Naive thymus-derived CD4-positive, alpha-beta T cell (primary cell): Measurements from ENCODE around the gene INO80D. TPM values are rescaled to one million over a fixed set of nuclear protein-coding genes. Genes with fewer than 3 reads are reported as not detected.
"Not testable (repeated sequence)": the region's sequence is repeated elsewhere in the genome, so short reads cannot be mapped to it uniquely, and the experiment has no call there.

Experiments used
- ATAC-seq: fragments of 150-1000 bp; cut with Tn5 transposase; 2 replicates; pipeline ENCODE4 v1.10.0; 2021; ENCODE audit warnings: mild to moderate bottlenecking, moderate library complexity
- CTCF ChIA-PET: fragments of 350-600 bp; sonication (Branson Sonifier 250); formaldehyde crosslinking; loops from one replicate; lab custom pipeline; 2021; ENCODE audit warnings: antibody characterized with exemption; lab: Charles Lee
- POLR2A ChIA-PET: fragments of 350-600 bp; sonication (Branson Sonifier 250); formaldehyde crosslinking; loops from one replicate; lab custom pipeline; 2021; ENCODE audit warnings: antibody characterized with exemption, inconsistent platforms; lab: Charles Lee
- DNase-seq, 9 donors: peaks; one replicate each; pipeline versions ENCODE4 v3.0.0 to v3.0.0-alpha.2; 2020 to 2022; ENCODE audit warnings: mixed read lengths in 1 of 9
- H3K27ac ChIP-seq: one replicate; pipeline ENCODE4 v1.7.0; 2013; ENCODE audit warnings: mild to moderate bottlenecking, low read depth, low read length, moderate library complexity
- H3K27me3 ChIP-seq, 2 donors: one replicate each; pipeline ENCODE4 v1.7.0; 2013; ENCODE audit warnings: low read length in 2 of 2, mild to moderate bottlenecking in 2 of 2, moderate library complexity in 2 of 2; ENCODE audit not compliant: control insufficient read depth in 2 of 2, insufficient read depth in 2 of 2
- H3K36me3 ChIP-seq, 3 experiments: 1 replicate in 2 of 3; 2 replicates in 1 of 3; pipeline ENCODE4 v1.7.0; 2013; ENCODE audit warnings: low read length in 3 of 3, mild to moderate bottlenecking in 3 of 3, moderate library complexity in 1 of 3; ENCODE audit not compliant: insufficient read depth in 3 of 3, control insufficient read depth in 2 of 3
- H3K4me1 ChIP-seq, 2 donors: one replicate each; pipeline ENCODE4 v1.7.0; 2013; ENCODE audit warnings: low read length in 2 of 2, mild to moderate bottlenecking in 2 of 2, moderate library complexity in 1 of 2; ENCODE audit not compliant: control insufficient read depth in 2 of 2, insufficient read depth in 2 of 2
- H3K4me3 ChIP-seq: 2 replicates; pipeline ENCODE4 v1.7.0; 2013; ENCODE audit warnings: mild to moderate bottlenecking, low read length
- H3K9me3 ChIP-seq, 3 experiments: 1 replicate in 2 of 3; 2 replicates in 1 of 3; pipeline ENCODE4 v1.7.0; 2013; ENCODE audit warnings: low read length in 3 of 3; ENCODE audit not compliant: control insufficient read depth in 2 of 3
- H3K27ac Mint-ChIP-seq, 9 donors: one replicate each; pipeline ENCODE4 v1.8.0; 2020 to 2022; ENCODE audit warnings: mixed read lengths in 9 of 9, mild to moderate bottlenecking in 8 of 9, moderate library complexity in 5 of 9, inconsistent platforms in 2 of 9
- H3K27me3 Mint-ChIP-seq, 5 donors: one replicate each; pipeline ENCODE4 v1.8.0; 2021 to 2022; ENCODE audit warnings: mixed read lengths in 5 of 5, mild to moderate bottlenecking in 1 of 5
- H3K36me3 Mint-ChIP-seq, 5 donors: one replicate each; pipeline ENCODE4 v1.8.0; 2020 to 2022; ENCODE audit warnings: mixed read lengths in 5 of 5, mild to moderate bottlenecking in 3 of 5, inconsistent platforms in 1 of 5
- H3K4me1 Mint-ChIP-seq, 7 donors: one replicate each; pipeline ENCODE4 v1.8.0; 2020 to 2022; ENCODE audit warnings: mixed read lengths in 7 of 7, mild to moderate bottlenecking in 3 of 7, inconsistent platforms in 1 of 7
- H3K4me3 Mint-ChIP-seq, 10 donors: one replicate each; pipeline ENCODE4 v1.8.0; 2020 to 2022; ENCODE audit warnings: mild to moderate bottlenecking in 10 of 10, mixed read lengths in 10 of 10, moderate library complexity in 6 of 10, inconsistent platforms in 2 of 10
- H3K9me3 Mint-ChIP-seq, 11 donors: one replicate each; pipeline ENCODE4 v1.8.0; 2020 to 2022; ENCODE audit warnings: mixed read lengths in 11 of 11, mild to moderate bottlenecking in 4 of 11, inconsistent platforms in 1 of 11, moderate library complexity in 1 of 11
- intact Hi-C, 2 donors: fragments of 100-400 bp; cut with micrococcal nuclease; formaldehyde crosslinking; loops; one replicate each; pipeline ENCODE4 v1.15.1; 2023
- polyA plus RNA-seq, 2 donors: library from polyadenylated mRNA; unstranded; fragments of 300-500 nt; fragmentation: Illumina TruSeq; gene quantifications; one replicate each; pipeline ENCODE4 v1.2.3, GENCODE V29; 2021
- total RNA-seq, 6 experiments: library from RNA in 5 of 6; stranded (reverse) in 5 of 6; gene quantifications; 1 replicate in 5 of 6; 2 replicates in 1 of 6; pipeline ENCODE4 v1.2.3 and lab custom pipeline; 2021 to 2026

The INO80D gene
- total and polyA plus RNA-seq, 7 experiments from 2014 or later, result 13.4 to 50.9 (median 43.1) TPM

DNA sequence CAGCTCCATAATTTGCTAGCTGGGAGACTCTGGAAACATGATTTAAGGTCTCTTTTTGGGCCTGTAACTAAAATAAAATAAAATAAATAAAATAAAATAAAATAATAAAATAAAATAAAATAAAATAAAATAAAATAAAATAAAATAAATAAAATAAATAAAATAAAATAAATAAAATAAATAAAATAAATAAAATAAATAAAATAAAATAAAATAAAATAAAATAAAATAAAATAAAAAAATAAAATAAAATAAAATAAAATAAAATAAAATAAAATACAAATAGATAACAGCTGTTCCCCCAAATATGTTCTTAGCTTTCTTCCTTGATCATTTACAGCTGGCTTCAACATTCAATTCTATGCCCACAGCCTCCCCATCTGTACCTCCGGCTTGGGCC is 97.3 kb downstream of the INO80D start:
- H3K4me1 ChIP-seq, result not testable (repeated sequence)
- Mint-ChIP-seq H3K4me3 (peak overlapping the region in 1 of 10 donors; percentile 29), H3K27ac (peak overlapping the region in 3 of 9 donors; percentile 0 to 13 (median 12))

DNA sequence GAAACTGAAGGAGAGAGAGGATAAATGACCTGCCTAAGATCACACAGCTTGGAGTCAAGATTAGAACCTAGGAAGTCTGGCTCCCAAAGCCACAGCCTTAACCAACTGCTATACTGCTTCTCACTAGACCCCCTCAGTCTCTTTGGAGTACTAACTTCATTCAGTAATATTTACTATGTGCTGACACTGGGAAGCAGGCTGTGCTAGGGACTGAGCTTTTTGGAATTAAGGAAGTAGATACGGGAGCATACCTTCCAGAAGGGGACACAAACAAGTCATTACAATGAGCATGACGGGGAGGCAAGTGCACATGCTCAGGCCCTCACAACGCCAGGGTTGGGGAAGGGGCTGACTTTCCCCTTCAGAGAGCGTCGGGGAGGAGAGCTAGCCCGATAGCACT is 97.7 kb downstream of the INO80D start:
- intact Hi-C loops, result no loop called here
- Histone ChIP-seq H3K27me3 (no peaks in the 10 kb centered on the region), H3K4me3 (no peak overlapping the region), H3K9me3 (no peaks in the 10 kb centered on the region), H3K36me3 (peaks cover 0 to 9% (median 0%) of the 10 kb centered on the region in 3 experiments), H3K4me1 (no peaks in the 10 kb centered on the region), H3K27ac (no peak overlapping the region)
- ATAC-seq (no peak), DNase-seq (no peak)
- Mint-ChIP-seq H3K4me1 (peaks cover 0 to 13% (median 3%) of the 10 kb centered on the region in 7 donors), H3K36me3 (peaks cover 0 to 13% (median 4%) of the 10 kb centered on the region in 5 donors), H3K27me3 (no peaks in the 10 kb centered on the region), H3K27ac (no peak overlapping the region), H3K9me3 (no peaks in the 10 kb centered on the region), H3K4me3 (no peak overlapping the region)
- POLR2A ChIA-PET, result no interaction called here
- CTCF ChIA-PET, result interaction anchor here (0.6 kb wide), 1 partner anchor 166 kb away, joined by 3 read pairs; no protein-coding TSS in a partner anchor

More for the DNA sequence above, 97.3 kb downstream of the INO80D start:
- Mint-ChIP-seq H3K4me1 (peaks cover 0 to 13% (median 3%) of the 10 kb centered on the region in 7 donors), H3K36me3 (peaks cover 0 to 17% (median 4%) of the 10 kb centered on the region in 5 donors)
- H3K27me3 ChIP-seq, ATAC-seq, H3K27ac ChIP-seq, H3K4me3 ChIP-seq, H3K36me3 ChIP-seq, intact Hi-C loops, H3K9me3 Mint-ChIP-seq, DNase-seq, H3K9me3 ChIP-seq, H3K27me3 Mint-ChIP-seq, POLR2A ChIA-PET: not testable (repeated sequence)
- CTCF ChIA-PET, result interaction anchor here (0.6 kb wide), 1 partner anchor 165 kb away, joined by 3 read pairs; no protein-coding TSS in a partner anchor

DNA sequence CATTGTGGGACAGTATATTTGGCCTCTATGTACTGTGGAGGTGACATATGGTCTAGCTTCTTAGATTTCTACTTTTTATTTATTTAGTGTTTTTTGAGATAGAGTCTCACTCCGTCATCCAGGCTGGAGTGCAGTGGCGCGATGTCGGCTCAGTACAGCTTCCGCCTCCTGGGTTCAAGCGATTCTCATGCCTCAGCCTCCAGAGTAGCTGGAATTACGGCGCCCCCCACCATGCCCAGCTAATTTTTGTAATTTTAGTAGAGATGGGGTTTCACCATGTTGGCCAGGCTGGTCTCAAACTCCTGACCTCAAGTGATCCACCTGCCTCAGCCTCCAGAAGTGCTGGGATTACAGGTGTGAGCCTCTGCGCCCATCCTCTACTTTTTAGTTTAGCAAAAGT is 99.6 kb downstream of the INO80D start:
- H3K4me1 Mint-ChIP-seq, result peaks cover 0 to 13% (median 3%) of the 10 kb centered on the region in 7 donors
- intact Hi-C loops, H3K9me3 ChIP-seq, H3K27me3 Mint-ChIP-seq, CTCF ChIA-PET, H3K4me3 Mint-ChIP-seq, H3K36me3 Mint-ChIP-seq, H3K4me3 ChIP-seq, DNase-seq, H3K27me3 ChIP-seq, H3K27ac ChIP-seq, H3K9me3 Mint-ChIP-seq, ATAC-seq, H3K4me1 ChIP-seq, H3K27ac Mint-ChIP-seq, POLR2A ChIA-PET, H3K36me3 ChIP-seq: not testable (repeated sequence)

DNA sequence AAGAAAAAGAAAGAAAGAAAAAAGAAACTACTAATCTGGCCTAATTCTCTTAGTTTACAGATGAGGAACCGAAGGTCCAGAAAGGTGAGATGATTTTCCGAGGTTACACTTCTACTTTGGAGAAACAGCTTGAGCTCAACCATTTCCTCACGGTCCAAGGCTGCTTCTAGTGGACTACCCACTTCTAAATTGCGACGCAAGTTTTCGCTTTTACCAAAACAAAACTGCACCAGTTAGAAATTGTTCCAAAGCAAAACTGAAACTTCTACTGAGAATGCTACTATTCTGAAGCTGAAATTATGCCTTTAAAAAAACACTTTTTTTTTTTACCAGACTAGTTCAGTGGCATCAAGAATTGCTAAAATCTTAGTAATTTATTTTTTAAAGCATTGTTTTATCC is 101.6 kb downstream of the INO80D start:
- Mint-ChIP-seq H3K27me3 (peaks cover 0 to 2% (median 0%) of the 10 kb centered on the region in 5 donors), H3K36me3 (peaks cover 0 to 6% (median 0%) of the 10 kb centered on the region in 5 donors), H3K4me3 (peak overlapping the region in 1 of 10 donors; percentile 46), H3K9me3 (peaks cover 0 to 2% (median 0%) of the 10 kb centered on the region in 11 donors), H3K4me1 (peaks cover 0 to 10% (median 3%) of the 10 kb centered on the region in 7 donors), H3K27ac (peak overlapping the region in 1 of 9 donors; percentile 61)
- Histone ChIP-seq H3K4me1 (no peaks in the 10 kb centered on the region), H3K9me3 (no peaks in the 10 kb centered on the region), H3K36me3 (no peaks in the 10 kb centered on the region), H3K27me3 (no peaks in the 10 kb centered on the region), H3K27ac (no peak overlapping the region), H3K4me3 (no peak overlapping the region)
- intact Hi-C loops, result no loop called here
- DNase-seq (no peak), ATAC-seq (no peak)
- POLR2A ChIA-PET, result no interaction called here
- CTCF ChIA-PET, result no interaction called here

DNA sequence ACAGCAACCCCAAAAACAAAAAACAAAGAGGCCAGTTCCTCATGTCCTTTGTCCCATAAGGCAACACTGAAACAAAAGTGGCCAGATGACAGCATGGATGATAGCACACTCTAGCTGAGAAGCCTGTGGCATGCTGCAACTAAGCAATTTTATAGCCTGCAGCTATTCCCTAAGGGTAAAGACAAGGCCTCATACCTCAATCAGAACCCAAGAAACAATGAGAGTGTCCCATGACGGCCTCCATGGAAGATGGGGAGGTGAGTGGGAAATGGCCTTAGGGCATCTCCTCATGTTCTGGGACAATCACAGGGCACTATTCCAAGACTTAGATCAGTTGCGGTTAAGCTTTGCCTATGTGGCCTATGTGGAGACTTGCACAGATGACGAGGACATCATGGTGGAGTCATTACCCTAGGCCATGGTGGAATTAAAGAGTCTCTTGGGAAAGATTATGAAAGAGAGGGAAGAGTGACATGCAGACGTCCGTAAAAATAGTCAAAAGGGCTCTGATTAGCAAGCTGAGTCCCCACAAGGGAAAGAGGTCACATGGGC is 103.1 kb downstream of the INO80D start:
- H3K9me3 Mint-ChIP-seq, result peaks cover 0 to 12% (median 0%) of the 10 kb centered on the region in 11 donors
- H3K27me3 ChIP-seq, result no peaks in the 10 kb centered on the region
- ChIA-PET POLR2A (no interaction called here), CTCF (no interaction called here)
- H3K9me3 ChIP-seq, result no peaks in the 10 kb centered on the region
- H3K4me3 Mint-ChIP-seq, result no peak overlapping the region
- DNase-seq (no peak), ATAC-seq (no peak)
- H3K4me1 ChIP-seq, result no peaks in the 10 kb centered on the region
- no peak overlapping the region for H3K27ac Mint-ChIP-seq
- peaks cover 0 to 7% (median 2%) of the 10 kb centered on the region in 7 donors for H3K4me1 Mint-ChIP-seq
- H3K36me3 ChIP-seq, result no peaks in the 10 kb centered on the region
- peaks cover 0 to 9% (median 0%) of the 10 kb centered on the region in 5 donors for H3K36me3 Mint-ChIP-seq
- H3K27ac ChIP-seq, result no peak overlapping the region
- intact Hi-C loops, result no loop called here
- H3K27me3 Mint-ChIP-seq, result peaks cover 0 to 4% (median 0%) of the 10 kb centered on the region in 5 donors
- no peak overlapping the region for H3K4me3 ChIP-seq

DNA sequence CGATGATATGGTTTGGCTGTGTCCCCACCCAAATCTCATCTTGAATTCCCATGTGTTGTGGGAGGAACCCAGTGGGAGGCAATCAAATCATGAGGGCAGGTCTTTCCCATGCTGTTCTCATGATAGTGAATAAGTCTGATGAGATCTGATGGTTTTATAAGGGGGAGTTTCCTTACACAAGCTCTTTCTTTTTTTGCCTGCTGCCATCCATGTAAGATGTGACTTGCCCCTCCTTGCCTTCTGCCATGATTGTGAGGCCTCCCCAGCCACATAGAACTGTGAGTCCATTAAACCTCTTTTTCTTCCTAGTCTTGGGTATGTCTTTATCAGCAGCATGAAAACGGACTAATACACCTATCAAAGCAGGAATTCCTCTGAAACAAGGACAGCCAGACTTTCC is 107.2 kb downstream of the INO80D start:
- ATAC-seq, POLR2A ChIA-PET, H3K36me3 Mint-ChIP-seq, DNase-seq, H3K4me3 Mint-ChIP-seq, intact Hi-C loops, H3K27ac Mint-ChIP-seq, H3K4me1 Mint-ChIP-seq, H3K4me1 ChIP-seq, CTCF ChIA-PET, H3K27ac ChIP-seq, H3K36me3 ChIP-seq, H3K27me3 ChIP-seq, H3K9me3 ChIP-seq, H3K4me3 ChIP-seq: not testable (repeated sequence)
- H3K27me3 Mint-ChIP-seq, result peaks cover 0 to 12% (median 2%) of the 10 kb centered on the region in 5 donors
- H3K9me3 Mint-ChIP-seq, result peaks cover 0 to 12% (median 0%) of the 10 kb centered on the region in 11 donors

DNA sequence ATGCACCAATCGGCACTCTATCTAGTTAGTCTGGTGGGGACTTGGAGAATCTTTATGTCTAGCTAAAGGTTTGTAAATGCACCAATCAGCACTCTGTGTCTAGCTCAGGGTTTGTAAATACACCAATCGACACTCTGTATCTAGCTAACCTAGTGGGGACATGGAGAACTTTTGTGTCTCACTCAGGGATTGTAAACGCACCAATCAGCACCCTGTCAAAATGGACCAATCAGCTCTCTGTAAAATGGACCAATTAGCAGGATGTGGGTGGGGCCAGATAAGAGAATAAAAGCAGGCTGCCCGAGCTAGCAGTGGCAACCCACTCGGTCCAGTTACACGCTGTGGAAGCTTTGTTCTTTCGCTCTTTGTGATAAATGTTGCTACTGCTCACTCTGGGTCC is 108.3 kb downstream of the INO80D start:
- H3K9me3 Mint-ChIP-seq, result peaks cover 0 to 12% (median 0%) of the 10 kb centered on the region in 11 donors
- POLR2A ChIA-PET, H3K4me3 ChIP-seq, H3K9me3 ChIP-seq, H3K4me3 Mint-ChIP-seq, intact Hi-C loops, H3K27me3 ChIP-seq, H3K36me3 Mint-ChIP-seq, CTCF ChIA-PET, DNase-seq, H3K4me1 ChIP-seq, H3K36me3 ChIP-seq, H3K27ac Mint-ChIP-seq, H3K27ac ChIP-seq, ATAC-seq, H3K4me1 Mint-ChIP-seq: not testable (repeated sequence)
- H3K27me3 Mint-ChIP-seq, result peaks cover 0 to 12% (median 2%) of the 10 kb centered on the region in 5 donors
